ENCODE measurements around the gene HNRNPUL1. TPM values are rescaled to one million over a fixed set of nuclear protein-coding genes. Genes with fewer than 3 reads are reported as not detected.

HNRNPUL1 gene
- total and polyA plus RNA-seq, 9 of the 15 experiments (the other 6 are each of a cell fraction or from before 2014, with no cell fraction given), result 7.3 to 211 (median 85.0) TPM

GRCh38 chr19:41226053-41226873 lies 37.9 kb upstream of the HNRNPUL1 start (continued):
- TF ChIP-seq ELF4 (CRISPR knock-in tag; IDR thresholded peaks at IDR 0.05), result peak; percentile 37; the same call in 1 of the 2 replicates
- TF ChIP-seq HNRNPL (IDR thresholded peaks at IDR 0.05; ENCODE audit: low read depth, low read length), result 0 out of 2 replicates have a peak, but pooled peaks have one; percentile 33
- peak in 1 of 2 experiments; percentile 92; a peak in 2 of 4 replicates for TF ChIP-seq TEAD1 (CRISPR knock-in tag; IDR thresholded peaks at IDR 0.05)
- no peak for TF ChIP-seq NFYB (IDR thresholded peaks at IDR 0.05; ENCODE audit: extremely low read depth, insufficient read length)
- peak; percentile 78; the same call in 1 of the 2 replicates for TF ChIP-seq ETS1 (conservative IDR thresholded peaks at IDR 0.05; ENCODE audit: control insufficient read depth, low read depth, low read length)
- no peak for TF ChIP-seq TSHZ1 (CRISPR knock-in tag; IDR thresholded peaks at IDR 0.05)
- TF ChIP-seq PHF8 (IDR thresholded peaks at IDR 0.05; ENCODE audit: borderline replicate concordance, low read length), result peak; percentile 32; the same call in 1 of the 2 replicates
- TF ChIP-seq ATF4 (CRISPR knock-in tag; IDR thresholded peaks at IDR 0.05), result no peak
- no peak for TF ChIP-seq E4F1 (CRISPR knock-in tag; IDR thresholded peaks at IDR 0.05; ENCODE audit: borderline replicate concordance)
- no peak for TF ChIP-seq ZNF277 (CRISPR knock-in tag; IDR thresholded peaks at IDR 0.05; ENCODE audit: borderline replicate concordance)
- TF ChIP-seq POU5F1 (IDR thresholded peaks at IDR 0.05; ENCODE audit: borderline replicate concordance, low read depth, low read length, partially characterized antibody), result no peak
- 0 out of 2 replicates have a peak, but pooled peaks have one; percentile 46 for TF ChIP-seq ZNF224 (CRISPR knock-in tag; IDR thresholded peaks at IDR 0.05)

Measured in K562 (cell line).